HepG2 (cell line): ENCODE data around the gene TTN. TPM values are rescaled to one million over a fixed set of nuclear protein-coding genes. Genes with fewer than 3 reads are reported as not detected.
A peak's percentile ranks its signal among the peaks of the same experiment; 100 is the strongest.

Source experiments
- ADNP ChIP-seq: sonication (generic); formaldehyde crosslinking; IDR thresholded peaks from 2 replicates; pipeline ENCODE4 v1.4.0; 2020; ENCODE audit warnings: missing genetic modification reagents
- CHD2 ChIP-seq: IDR thresholded peaks from 2 replicates; pipeline ENCODE4 v1.6.1; 2011; ENCODE audit warnings: low read depth, low read length, improper control_type of control experiment
- CREM ChIP-seq, 2 experiments: sonication (generic) in 1 of 2; formaldehyde crosslinking in 1 of 2; IDR thresholded peaks; 2 replicates each; pipeline versions ENCODE4 v1.4.0 to v1.6.1; 2016 to 2020; ENCODE audit warnings: antibody characterized with exemption in 1 of 2, mild to moderate bottlenecking in 1 of 2, missing genetic modification reagents in 1 of 2
- GZF1 ChIP-seq: sonication (generic); formaldehyde crosslinking; IDR thresholded peaks from 2 replicates; pipeline ENCODE4 v1.5.1; 2020; ENCODE audit warnings: mild to moderate bottlenecking, missing genetic modification reagents
- NBN ChIP-seq: fragments of 450-650 bp; conservative IDR thresholded peaks from 2 replicates; pipeline ENCODE4 v1.6.1; 2017
- NFYB ChIP-seq: sonication (generic); formaldehyde crosslinking; IDR thresholded peaks from 2 replicates; pipeline ENCODE4 v1.4.0; 2020; ENCODE audit warnings: missing genetic modification reagents
- ZFP62 ChIP-seq: sonication (generic); formaldehyde crosslinking; IDR thresholded peaks from 2 replicates; pipeline ENCODE4 v1.4.0; 2020; ENCODE audit warnings: missing genetic modification reagents
- ZNF205 ChIP-seq: IDR thresholded peaks from 2 replicates; pipeline ENCODE4 v1.6.1; 2018; ENCODE audit warnings: missing biosample characterization, missing genetic modification reagents
- ZNF460 ChIP-seq: sonication (generic); formaldehyde crosslinking; IDR thresholded peaks from 2 replicates; pipeline ENCODE4 v1.5.1; 2020; ENCODE audit warnings: missing genetic modification reagents, mild to moderate bottlenecking, borderline replicate concordance
- ZNF530 ChIP-seq: sonication (generic); formaldehyde crosslinking; IDR thresholded peaks from 2 replicates; pipeline ENCODE4 v1.5.0; 2020; ENCODE audit warnings: low read depth, mild to moderate bottlenecking, missing genetic modification reagents
- ZNF747 ChIP-seq: sonication (generic); formaldehyde crosslinking; IDR thresholded peaks from 2 replicates; pipeline ENCODE4 v1.8.1; 2023; ENCODE audit warnings: missing genetic modification reagents, mild to moderate bottlenecking, borderline replicate concordance
- ZNF781 ChIP-seq: sonication (generic); formaldehyde crosslinking; IDR thresholded peaks from 2 replicates; pipeline ENCODE4 v1.5.1; 2020; ENCODE audit warnings: borderline replicate concordance, mild to moderate bottlenecking, missing genetic modification reagents; ENCODE audit errors: not compliant biosample characterization
- polyA plus RNA-seq, 8 experiments: library from polyadenylated mRNA; depleted of rRNA in 3 of 8; stranded (reverse) in 7 of 8; unstranded in 1 of 8; fragments of >200 nt; fragmentation: Illumina TruSeq in 4 of 8; extraction: Trizol in 4 of 8; gene quantifications; 2 replicates each; pipeline versions ENCODE4 v1.2.1 to v1.2.3, GENCODE V29; 2011 to 2016; ENCODE audit warnings: low read depth in 4 of 8, missing spikeins in 1 of 8, mixed read lengths in 1 of 8; ENCODE audit not compliant: insufficient read depth in 1 of 8
- total RNA-seq, 5 experiments: library from RNA; depleted of rRNA; stranded (reverse); fragments of >200 nt; fragmentation: Illumina TruSeq; extraction: Trizol; gene quantifications; 2 replicates each; pipeline ENCODE4 v1.2.3, GENCODE V29; 2016; ENCODE audit warnings: low read depth in 1 of 5
- TF ChIP-seq, protein P1 (sequence below): sonication (generic); formaldehyde crosslinking; IDR thresholded peaks from 2 replicates; pipeline ENCODE4 v1.4.0; 2020; ENCODE audit warnings: mild to moderate bottlenecking, missing genetic modification reagents, borderline replicate concordance
- TF ChIP-seq, protein P2 (sequence below): IDR thresholded peaks from 2 replicates; pipeline ENCODE4 v1.6.1; 2016; ENCODE audit warnings: mild to moderate bottlenecking, missing biosample characterization, missing genetic modification reagents
- TF ChIP-seq, protein P3 (sequence below): sonication (generic); formaldehyde crosslinking; IDR thresholded peaks from 2 replicates; pipeline ENCODE4 v1.4.0; 2020; ENCODE audit warnings: missing genetic modification reagents
- TF ChIP-seq, protein P4 (sequence below): sonication (generic); formaldehyde crosslinking; IDR thresholded peaks from 2 replicates; pipeline ENCODE4 v1.5.1; 2020; ENCODE audit warnings: missing genetic modification reagents, mild to moderate bottlenecking, borderline replicate concordance
- TF ChIP-seq, protein P5 (sequence below): IDR thresholded peaks from 2 replicates; pipeline ENCODE4 v1.6.1; 2016; ENCODE audit warnings: low read depth
- TF ChIP-seq, protein P6 (sequence below): IDR thresholded peaks from 2 replicates; pipeline ENCODE4 v1.6.1; 2016; ENCODE audit warnings: missing genetic modification reagents, missing compliant biosample characterization

TTN gene
- total and polyA plus RNA-seq, 2 of the 13 experiments (the other 11 are each of a cell fraction or from before 2014, with no cell fraction given), result under 0.01 TPM

DNA sequence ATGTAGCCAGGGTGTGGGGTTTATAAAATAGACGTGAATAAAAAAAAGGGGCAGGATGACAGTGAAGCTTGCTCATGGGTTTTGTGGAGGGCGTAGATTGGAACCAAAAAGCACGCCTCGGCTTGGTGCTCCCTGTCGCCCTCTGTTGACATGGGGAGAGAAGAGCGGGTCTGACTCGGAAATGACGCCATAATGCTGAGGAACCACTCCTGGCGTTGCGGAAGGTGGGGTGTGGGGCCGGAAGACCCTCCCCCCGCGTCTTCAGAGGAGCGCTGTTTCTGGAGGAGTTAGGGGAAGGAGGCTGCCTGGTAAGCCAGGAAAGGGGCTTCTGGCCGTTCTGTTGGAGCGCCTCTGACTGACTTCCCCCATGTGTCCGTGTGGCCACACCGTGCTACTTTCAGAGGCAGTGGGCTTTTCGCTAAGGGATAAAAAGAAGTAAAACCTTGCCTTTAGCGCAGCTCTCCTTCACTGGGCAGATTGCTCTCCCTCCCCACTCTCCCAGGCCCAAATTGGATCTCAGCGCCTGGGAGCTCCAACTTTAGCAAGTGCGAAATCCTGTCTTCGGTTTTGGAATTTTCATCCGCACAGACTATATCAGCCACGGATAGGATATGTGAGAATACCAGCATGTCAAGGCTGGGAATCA, 284.1 kb downstream of the TTN start (continued):
- TF ChIP-seq ZFP62 (CRISPR knock-in tag) (no peak), CHD2 (no peak), ZNF205 (CRISPR knock-in tag) (no peak), GZF1 (CRISPR knock-in tag) (no peak), CREM (IDR thresholded peaks at IDR 0.05) (peak; percentile 86), CREM (CRISPR knock-in tag; IDR thresholded peaks at IDR 0.05) (no peak), ZNF530 (CRISPR knock-in tag) (no peak), NBN (no peak), ZNF781 (CRISPR knock-in tag) (no peak), ADNP (CRISPR knock-in tag) (no peak), NFYB (CRISPR knock-in tag) (peak; percentile 65), ZNF747 (CRISPR knock-in tag) (no peak), ZNF460 (CRISPR knock-in tag) (no peak)
- TF ChIP-seq, protein P1, sequence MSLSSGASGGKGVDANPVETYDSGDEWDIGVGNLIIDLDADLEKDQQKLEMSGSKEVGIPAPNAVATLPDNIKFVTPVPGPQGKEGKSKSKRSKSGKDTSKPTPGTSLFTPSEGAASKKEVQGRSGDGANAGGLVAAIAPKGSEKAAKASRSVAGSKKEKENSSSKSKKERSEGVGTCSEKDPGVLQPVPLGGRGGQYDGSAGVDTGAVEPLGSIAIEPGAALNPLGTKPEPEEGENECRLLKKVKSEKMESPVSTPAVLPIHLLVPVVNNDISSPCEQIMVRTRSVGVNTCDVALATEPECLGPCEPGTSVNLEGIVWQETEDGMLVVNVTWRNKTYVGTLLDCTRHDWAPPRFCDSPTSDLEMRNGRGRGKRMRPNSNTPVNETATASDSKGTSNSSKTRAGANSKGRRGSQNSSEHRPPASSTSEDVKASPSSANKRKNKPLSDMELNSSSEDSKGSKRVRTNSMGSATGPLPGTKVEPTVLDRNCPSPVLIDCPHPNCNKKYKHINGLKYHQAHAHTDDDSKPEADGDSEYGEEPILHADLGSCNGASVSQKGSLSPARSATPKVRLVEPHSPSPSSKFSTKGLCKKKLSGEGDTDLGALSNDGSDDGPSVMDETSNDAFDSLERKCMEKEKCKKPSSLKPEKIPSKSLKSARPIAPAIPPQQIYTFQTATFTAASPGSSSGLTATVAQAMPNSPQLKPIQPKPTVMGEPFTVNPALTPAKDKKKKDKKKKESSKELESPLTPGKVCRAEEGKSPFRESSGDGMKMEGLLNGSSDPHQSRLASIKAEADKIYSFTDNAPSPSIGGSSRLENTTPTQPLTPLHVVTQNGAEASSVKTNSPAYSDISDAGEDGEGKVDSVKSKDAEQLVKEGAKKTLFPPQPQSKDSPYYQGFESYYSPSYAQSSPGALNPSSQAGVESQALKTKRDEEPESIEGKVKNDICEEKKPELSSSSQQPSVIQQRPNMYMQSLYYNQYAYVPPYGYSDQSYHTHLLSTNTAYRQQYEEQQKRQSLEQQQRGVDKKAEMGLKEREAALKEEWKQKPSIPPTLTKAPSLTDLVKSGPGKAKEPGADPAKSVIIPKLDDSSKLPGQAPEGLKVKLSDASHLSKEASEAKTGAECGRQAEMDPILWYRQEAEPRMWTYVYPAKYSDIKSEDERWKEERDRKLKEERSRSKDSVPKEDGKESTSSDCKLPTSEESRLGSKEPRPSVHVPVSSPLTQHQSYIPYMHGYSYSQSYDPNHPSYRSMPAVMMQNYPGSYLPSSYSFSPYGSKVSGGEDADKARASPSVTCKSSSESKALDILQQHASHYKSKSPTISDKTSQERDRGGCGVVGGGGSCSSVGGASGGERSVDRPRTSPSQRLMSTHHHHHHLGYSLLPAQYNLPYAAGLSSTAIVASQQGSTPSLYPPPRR (CRISPR knock-in tag), result no peak
- TF ChIP-seq, protein P2, sequence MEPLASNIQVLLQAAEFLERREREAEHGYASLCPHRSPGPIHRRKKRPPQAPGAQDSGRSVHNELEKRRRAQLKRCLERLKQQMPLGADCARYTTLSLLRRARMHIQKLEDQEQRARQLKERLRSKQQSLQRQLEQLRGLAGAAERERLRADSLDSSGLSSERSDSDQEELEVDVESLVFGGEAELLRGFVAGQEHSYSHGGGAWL (CRISPR knock-in tag), result no peak
- TF ChIP-seq, protein P3, sequence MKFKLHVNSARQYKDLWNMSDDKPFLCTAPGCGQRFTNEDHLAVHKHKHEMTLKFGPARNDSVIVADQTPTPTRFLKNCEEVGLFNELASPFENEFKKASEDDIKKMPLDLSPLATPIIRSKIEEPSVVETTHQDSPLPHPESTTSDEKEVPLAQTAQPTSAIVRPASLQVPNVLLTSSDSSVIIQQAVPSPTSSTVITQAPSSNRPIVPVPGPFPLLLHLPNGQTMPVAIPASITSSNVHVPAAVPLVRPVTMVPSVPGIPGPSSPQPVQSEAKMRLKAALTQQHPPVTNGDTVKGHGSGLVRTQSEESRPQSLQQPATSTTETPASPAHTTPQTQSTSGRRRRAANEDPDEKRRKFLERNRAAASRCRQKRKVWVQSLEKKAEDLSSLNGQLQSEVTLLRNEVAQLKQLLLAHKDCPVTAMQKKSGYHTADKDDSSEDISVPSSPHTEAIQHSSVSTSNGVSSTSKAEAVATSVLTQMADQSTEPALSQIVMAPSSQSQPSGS (CRISPR knock-in tag), result no peak
- TF ChIP-seq, protein P4, sequence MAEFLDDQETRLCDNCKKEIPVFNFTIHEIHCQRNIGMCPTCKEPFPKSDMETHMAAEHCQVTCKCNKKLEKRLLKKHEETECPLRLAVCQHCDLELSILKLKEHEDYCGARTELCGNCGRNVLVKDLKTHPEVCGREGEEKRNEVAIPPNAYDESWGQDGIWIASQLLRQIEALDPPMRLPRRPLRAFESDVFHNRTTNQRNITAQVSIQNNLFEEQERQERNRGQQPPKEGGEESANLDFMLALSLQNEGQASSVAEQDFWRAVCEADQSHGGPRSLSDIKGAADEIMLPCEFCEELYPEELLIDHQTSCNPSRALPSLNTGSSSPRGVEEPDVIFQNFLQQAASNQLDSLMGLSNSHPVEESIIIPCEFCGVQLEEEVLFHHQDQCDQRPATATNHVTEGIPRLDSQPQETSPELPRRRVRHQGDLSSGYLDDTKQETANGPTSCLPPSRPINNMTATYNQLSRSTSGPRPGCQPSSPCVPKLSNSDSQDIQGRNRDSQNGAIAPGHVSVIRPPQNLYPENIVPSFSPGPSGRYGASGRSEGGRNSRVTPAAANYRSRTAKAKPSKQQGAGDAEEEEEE (CRISPR knock-in tag), result no peak
- TF ChIP-seq, protein P5, sequence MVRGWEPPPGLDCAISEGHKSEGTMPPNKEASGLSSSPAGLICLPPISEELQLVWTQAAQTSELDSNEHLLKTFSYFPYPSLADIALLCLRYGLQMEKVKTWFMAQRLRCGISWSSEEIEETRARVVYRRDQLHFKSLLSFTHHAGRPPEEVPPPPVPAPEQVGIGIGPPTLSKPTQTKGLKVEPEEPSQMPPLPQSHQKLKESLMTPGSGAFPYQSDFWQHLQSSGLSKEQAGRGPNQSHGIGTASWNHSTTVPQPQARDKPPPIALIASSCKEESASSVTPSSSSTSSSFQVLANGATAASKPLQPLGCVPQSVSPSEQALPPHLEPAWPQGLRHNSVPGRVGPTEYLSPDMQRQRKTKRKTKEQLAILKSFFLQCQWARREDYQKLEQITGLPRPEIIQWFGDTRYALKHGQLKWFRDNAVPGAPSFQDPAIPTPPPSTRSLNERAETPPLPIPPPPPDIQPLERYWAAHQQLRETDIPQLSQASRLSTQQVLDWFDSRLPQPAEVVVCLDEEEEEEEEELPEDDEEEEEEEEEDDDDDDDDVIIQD (CRISPR knock-in tag), result peak; percentile 82; the same call in 1 of the 2 replicates
- TF ChIP-seq, protein P6, sequence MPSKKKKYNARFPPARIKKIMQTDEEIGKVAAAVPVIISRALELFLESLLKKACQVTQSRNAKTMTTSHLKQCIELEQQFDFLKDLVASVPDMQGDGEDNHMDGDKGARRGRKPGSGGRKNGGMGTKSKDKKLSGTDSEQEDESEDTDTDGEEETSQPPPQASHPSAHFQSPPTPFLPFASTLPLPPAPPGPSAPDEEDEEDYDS (CRISPR knock-in tag), result 0 out of 2 replicates have a peak, but pooled peaks have one; percentile 31
